NCI-H128 (cell line): ENCODE results near the gene THEM5.

Source experiments
- DNase-seq: peaks from one replicate; lab custom pipeline; 2025; ENCODE audit not compliant: unreplicated experiment; lab: John Stamatoyannopoulos, UW

The THEM5 gene

DNA sequence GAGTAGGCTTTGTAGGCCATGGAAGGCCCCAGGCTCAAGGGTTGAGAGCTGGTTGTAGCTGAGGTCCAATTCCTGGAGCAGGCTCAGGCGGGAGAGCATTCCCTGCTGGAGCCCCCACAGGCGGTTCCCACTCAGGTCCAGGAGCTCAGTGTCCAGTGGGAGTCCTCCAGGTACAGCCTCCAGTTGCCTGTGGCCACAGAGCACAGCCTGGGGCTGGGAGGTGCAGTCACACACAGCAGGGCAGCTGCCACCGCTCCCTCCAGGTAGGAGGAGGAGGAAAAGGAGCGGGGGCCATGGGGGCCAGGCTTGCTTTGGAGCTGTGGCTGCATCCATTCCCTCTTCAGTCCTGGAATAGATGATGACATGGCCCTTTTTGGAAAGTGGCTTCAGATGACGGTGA is 51.1 kb downstream of the THEM5 start:
- no peak for DNase-seq

DNA sequence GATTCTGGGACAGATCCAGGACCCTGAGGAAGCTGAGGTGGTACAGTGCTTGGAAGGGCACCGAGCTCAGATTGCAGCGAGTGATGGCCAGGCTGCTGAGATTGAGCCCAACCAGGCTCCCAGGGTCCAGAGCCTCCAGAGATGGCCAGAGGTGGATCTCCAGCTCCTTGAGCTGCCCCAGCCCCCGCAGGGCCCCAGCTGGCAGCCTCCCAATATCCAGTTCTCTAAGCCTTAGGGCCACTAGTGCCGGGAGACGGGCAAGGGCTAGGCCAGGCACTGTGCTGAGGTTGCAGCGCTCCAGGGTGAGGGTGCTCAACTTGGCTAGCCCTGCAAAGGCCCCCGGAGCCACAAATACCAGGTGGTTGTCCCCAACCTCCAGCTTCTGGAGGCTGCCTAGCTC is 51.7 kb downstream of the THEM5 start:
- no peak for DNase-seq

DNA sequence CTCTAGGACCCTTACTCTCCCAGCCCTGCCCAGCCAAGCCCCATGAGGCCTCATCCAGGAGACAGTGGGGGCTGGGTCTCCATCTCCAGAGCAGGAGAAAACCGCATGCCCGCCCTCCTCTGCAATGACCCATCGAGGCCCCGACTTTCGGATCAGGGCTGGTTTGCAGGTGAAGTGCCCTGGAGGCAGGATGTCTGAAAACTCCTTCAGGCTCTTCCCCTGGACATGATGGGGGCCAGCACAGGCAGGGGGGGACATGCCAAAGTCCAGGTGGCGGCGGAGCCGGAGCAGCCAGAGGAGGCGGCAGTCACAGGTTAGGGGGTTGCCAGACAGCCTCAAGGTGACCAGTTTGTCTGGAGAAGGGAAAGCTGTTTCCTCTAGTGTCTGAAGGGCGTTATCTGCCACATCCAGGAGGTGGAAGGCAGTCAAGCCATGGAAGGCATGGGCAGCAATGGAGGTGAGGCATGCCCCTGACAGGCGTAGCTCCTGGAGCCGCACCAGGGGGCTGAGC is 52.1 kb downstream of the THEM5 start:
- DNase-seq, result no peak

DNA sequence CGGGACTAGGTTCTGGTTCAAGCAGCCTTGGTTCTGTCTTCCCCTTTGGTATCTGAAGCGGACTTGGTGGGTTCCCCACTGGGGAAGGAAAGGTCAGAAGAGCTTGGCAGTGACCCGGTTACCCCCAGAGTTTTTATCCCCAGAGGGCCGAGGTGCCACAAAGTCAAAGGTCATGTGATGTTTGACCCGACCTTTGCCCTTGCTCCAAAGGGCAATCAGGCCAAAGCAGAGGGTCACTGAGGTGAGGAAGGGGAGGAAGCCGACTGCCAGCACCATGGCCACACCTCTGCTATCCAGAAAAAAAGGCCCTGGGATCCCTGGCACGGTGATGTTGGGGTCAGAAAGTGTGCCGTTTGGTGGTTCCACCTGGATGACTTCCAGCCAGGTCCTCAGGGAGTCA is 52.7 kb downstream of the THEM5 start:
- no peak for DNase-seq

DNA sequence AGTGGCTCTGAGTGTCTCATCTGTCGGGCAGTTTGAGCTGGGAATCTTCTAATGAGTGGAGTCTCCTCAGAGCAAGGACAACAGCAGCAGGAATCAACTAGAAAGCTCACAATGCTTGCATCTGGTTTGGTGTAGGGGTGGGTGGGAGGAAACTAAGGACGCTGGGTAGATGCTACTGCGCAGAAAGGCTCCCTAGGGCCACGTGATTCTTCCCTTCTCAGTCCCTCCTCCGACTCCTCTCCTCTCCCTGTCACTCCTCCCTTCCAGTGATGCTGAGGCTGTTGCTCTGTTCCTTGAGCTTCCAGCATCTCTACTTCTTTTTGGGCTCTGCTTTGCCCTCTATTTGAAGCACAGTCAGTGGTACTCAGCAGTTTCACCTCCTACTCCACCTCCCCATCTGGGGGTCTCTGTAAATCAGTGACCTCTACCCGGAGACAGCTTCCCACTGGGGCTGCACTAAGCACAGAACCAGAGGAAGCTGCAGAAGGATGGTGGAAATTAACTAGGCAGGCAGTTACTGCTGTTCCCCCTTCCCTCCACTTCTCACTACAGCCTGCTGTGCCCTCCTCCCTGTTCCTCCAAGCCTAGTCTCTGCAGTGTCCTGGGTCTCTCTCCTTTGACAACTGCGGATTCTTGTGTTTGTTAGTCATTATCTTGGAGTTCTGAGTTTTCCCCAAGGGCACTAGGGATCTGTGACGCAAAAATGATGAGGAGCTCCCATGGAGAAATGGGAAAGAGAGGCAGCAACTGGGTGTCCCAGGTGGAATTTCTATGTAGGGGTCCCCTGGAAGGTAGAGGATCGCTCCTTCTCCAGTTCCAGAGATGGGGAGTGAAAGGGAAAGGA is 54.1 kb downstream of the THEM5 start:
- DNase-seq, result no peak

DNA sequence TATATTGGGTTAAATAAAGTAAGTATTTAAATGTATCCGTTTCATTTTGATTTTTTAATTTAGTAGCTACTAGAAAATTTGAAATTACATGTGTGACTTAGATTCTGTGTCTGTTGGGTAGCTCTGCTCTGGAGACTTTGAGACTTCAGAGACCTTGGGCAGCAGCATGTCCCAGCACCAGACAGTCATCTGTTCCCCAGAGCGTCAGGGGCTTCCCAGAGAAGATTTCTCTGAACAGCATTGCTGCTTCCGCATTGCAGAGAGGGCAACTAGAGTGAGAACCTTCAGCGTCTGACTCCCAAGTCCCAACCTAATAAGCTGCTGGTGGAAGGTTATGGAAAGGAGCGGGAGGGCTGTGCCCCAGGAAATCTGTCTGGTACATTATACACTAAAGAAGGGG is 54.9 kb downstream of the THEM5 start:
- DNase-seq, result no peak
